B cell (primary cell): ENCODE data around the gene NOS3. TPM values are rescaled to one million over a fixed set of nuclear protein-coding genes. Genes with fewer than 3 reads are reported as not detected.

Source experiments
- ATAC-seq: fragments of 200-7000 bp; cut with Tn5 transposase; one replicate; pipeline ENCODE4 v1.10.0; 2021; ENCODE audit warnings: low read depth, mild to moderate bottlenecking, moderate number of reproducible peaks, moderate library complexity
- CTCF ChIA-PET: fragments of 350-600 bp; sonication (Branson Sonifier 250); formaldehyde crosslinking; loops from one replicate; lab custom pipeline; 2021; ENCODE audit warnings: antibody characterized with exemption, inconsistent platforms; lab: Charles Lee
- POLR2A ChIA-PET: fragments of 350-600 bp; sonication (Branson Sonifier 250); formaldehyde crosslinking; loops from one replicate; lab custom pipeline; 2021; ENCODE audit warnings: antibody characterized with exemption; lab: Charles Lee
- DNase-seq: peaks from one replicate; pipeline ENCODE4 v3.0.0; 2013
- H2AFZ ChIP-seq: 2 replicates; pipeline ENCODE4 v1.6.1; 2012; ENCODE audit warnings: mild to moderate bottlenecking, low read depth, low read length; ENCODE audit not compliant: insufficient read depth, poor library complexity, severe bottlenecking
- H3K27ac ChIP-seq, 2 donors: 1 replicate in 1 of 2; 2 replicates in 1 of 2; pipeline ENCODE4 v1.5.1; 2012 to 2013; ENCODE audit warnings: low read length in 2 of 2, mild to moderate bottlenecking in 2 of 2, moderate library complexity in 1 of 2
- H3K27me3 ChIP-seq, 4 experiments: fragments of 200-600 bp in 1 of 4; sonication (generic) in 1 of 4; replicated peaks in 1 of 4; 1 replicate in 2 of 4; 2 replicates in 2 of 4; pipeline versions ENCODE4 v1.6.1 to v1.7.0; 2013 to 2016; ENCODE audit warnings: low read length in 3 of 4, mild to moderate bottlenecking in 2 of 4, mixed read lengths in 1 of 4, moderate library complexity in 1 of 4; ENCODE audit not compliant: insufficient read depth in 4 of 4, control insufficient read depth in 3 of 4; ENCODE audit errors: control extremely low read depth in 1 of 4
- H3K36me3 ChIP-seq, 2 experiments: replicated peaks in 1 of 2; 1 replicate in 1 of 2; 2 replicates in 1 of 2; pipeline versions ENCODE4 v1.6.1 to v1.7.1; 2013; ENCODE audit warnings: low read length in 1 of 2; ENCODE audit not compliant: insufficient read depth in 2 of 2, control insufficient read depth in 1 of 2; ENCODE audit errors: control extremely low read depth in 1 of 2, extremely low read depth in 1 of 2
- H3K4me1 ChIP-seq, 2 donors: fragments of 200-600 bp in 1 of 2; sonication (generic) in 1 of 2; 1 replicate in 1 of 2; 2 replicates in 1 of 2; pipeline versions ENCODE4 v1.5.1 to v1.6.1; 2013 to 2017; ENCODE audit warnings: low read length in 2 of 2; ENCODE audit not compliant: control insufficient read depth in 2 of 2, insufficient read depth in 2 of 2
- H3K4me2 ChIP-seq: replicated peaks from 2 replicates; pipeline ENCODE3; 2012; ENCODE audit warnings: mild to moderate bottlenecking, low read depth, low read length; ENCODE audit not compliant: poor library complexity, severe bottlenecking
- H3K4me3 ChIP-seq, 5 experiments: fragments of 200-600 bp in 1 of 5; sonication (generic) in 1 of 5; 1 replicate in 3 of 5; 2 replicates in 2 of 5; pipeline versions ENCODE4 v1.5.1 to v1.7.0; 2011 to 2016; ENCODE audit warnings: low read length in 4 of 5, mild to moderate bottlenecking in 4 of 5, low read depth in 2 of 5, control low read depth in 1 of 5, moderate library complexity in 1 of 5; ENCODE audit not compliant: insufficient read depth in 1 of 5; ENCODE audit errors: control extremely low read depth in 1 of 5, extremely low read depth in 1 of 5
- H3K79me2 ChIP-seq: fragments of 200-600 bp; sonication (generic); one replicate; pipeline ENCODE4 v1.6.0; 2016; ENCODE audit warnings: low read length; ENCODE audit not compliant: control insufficient read depth, insufficient read depth
- H3K9ac ChIP-seq: fragments of 200-600 bp; sonication (generic); 2 replicates; pipeline ENCODE4 v1.6.1; 2017; ENCODE audit warnings: mild to moderate bottlenecking, low read length, moderate library complexity
- H3K9me3 ChIP-seq, 3 donors: one replicate each; pipeline versions ENCODE4 v1.6.1 to v1.7.1; 2013; ENCODE audit warnings: low read length in 2 of 3; ENCODE audit not compliant: control insufficient read depth in 2 of 3, insufficient read depth in 1 of 3; ENCODE audit errors: control extremely low read depth in 1 of 3
- H4K20me1 ChIP-seq: 2 replicates; pipeline ENCODE4 v1.6.0; 2012; ENCODE audit warnings: mild to moderate bottlenecking, low read length; ENCODE audit not compliant: insufficient read depth, control insufficient read depth, poor library complexity, severe bottlenecking
- H3K27ac Mint-ChIP-seq: one replicate; pipeline ENCODE4 v1.8.0; 2021; ENCODE audit warnings: mixed read lengths
- H3K27me3 Mint-ChIP-seq: one replicate; pipeline ENCODE4 v1.8.0; 2021; ENCODE audit warnings: mixed read lengths
- H3K4me1 Mint-ChIP-seq: one replicate; pipeline ENCODE4 v1.8.0; 2021; ENCODE audit warnings: mixed read lengths
- H3K4me3 Mint-ChIP-seq: one replicate; pipeline ENCODE4 v1.8.0; 2021; ENCODE audit warnings: mixed read lengths
- H3K9me3 Mint-ChIP-seq: one replicate; pipeline ENCODE4 v1.8.0; 2022; ENCODE audit warnings: mixed read lengths; ENCODE audit not compliant: insufficient read depth
- EZH2 ChIP-seq: IDR thresholded peaks from 2 replicates; pipeline ENCODE4 v1.6.1; 2012; ENCODE audit warnings: borderline replicate concordance, low read depth, mild to moderate bottlenecking, moderate library complexity, low read length; ENCODE audit not compliant: insufficient read depth, poor library complexity, severe bottlenecking
- WGBS: methylation state at CpG from one replicate; pipeline ENCODE4 v1.1.5; 2013; ENCODE audit warnings: missing lambda C conversion rate; ENCODE audit not compliant: insufficient coverage; 5-methylcytosine and 5-hydroxymethylcytosine counted together
- intact Hi-C: fragments of 100-400 bp; cut with micrococcal nuclease; formaldehyde crosslinking; loops from one replicate; pipeline ENCODE4 v1.10.0; 2022
- polyA plus RNA-seq: library from polyadenylated mRNA; depleted of rRNA; stranded (reverse); fragments of >200 nt; gene quantifications from 2 replicates; pipeline ENCODE4 v1.2.3, GENCODE V29; 2012
- total RNA-seq, 2 donors: library from RNA; stranded (reverse); fragments of 120-200 nt in 1 of 2; gene quantifications; 1 replicate in 1 of 2; 2 replicates in 1 of 2; pipeline versions ENCODE4 v1.2.3 to v1.2.4, GENCODE V29; 2013 to 2022
- TF ChIP-seq, protein P1 (sequence below): fragments of 200-600 bp; IDR thresholded peaks from one replicate; pipeline ENCODE4 v1.8.0; 2022; ENCODE audit warnings: antibody characterized with exemption, mild to moderate bottlenecking

The NOS3 gene
- total and polyA plus RNA-seq, 2 donors (not counting 1 experiment from before 2014, with no cell fraction given): 0.39 to 0.54 TPM

DNA sequence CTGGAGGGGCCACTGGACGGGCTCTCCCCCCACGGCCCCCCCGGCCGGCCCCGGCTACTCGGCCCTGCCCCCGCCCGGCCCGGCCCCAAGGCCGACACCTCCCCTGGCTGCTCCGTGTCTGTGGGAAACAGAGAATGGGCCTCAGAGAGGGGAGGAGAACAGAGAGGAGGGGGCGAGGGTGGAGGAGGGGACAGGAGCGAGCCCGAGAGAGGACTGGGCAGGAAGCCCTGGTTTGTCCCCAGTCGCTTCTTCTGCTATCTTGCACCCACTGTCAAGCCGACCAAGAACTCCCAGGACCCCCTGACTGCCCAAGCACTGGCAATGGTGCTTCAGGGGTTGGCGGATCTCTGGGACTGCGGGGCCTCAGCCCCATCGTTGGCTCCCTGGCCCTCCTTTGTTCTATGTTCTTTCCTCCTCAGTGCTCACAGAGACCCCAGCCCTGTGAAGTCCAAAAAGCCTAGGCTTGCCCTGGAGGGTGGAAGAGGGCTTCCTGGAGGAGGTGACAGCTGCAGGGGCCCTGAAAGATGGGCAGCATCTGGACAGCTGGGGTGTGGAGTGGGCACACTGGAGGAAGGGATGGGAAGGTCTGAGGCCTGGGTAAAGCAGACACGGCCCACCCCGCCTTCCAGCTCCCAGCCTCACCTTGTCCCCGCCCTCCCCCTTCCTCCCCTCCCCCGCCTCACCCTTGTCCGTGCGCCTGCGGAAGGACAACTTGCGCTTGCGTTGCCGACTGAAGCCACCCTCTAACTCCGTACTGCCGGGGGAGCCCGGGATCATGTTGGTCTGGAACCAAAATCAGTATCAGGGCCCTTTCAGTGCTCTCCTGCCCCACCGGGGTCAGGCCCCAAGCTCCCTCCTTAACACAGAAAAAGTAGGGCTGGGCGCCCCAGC is 42.8 kb upstream of the NOS3 start:
- no peak for TF ChIP-seq EZH2
- TF ChIP-seq, protein P1, sequence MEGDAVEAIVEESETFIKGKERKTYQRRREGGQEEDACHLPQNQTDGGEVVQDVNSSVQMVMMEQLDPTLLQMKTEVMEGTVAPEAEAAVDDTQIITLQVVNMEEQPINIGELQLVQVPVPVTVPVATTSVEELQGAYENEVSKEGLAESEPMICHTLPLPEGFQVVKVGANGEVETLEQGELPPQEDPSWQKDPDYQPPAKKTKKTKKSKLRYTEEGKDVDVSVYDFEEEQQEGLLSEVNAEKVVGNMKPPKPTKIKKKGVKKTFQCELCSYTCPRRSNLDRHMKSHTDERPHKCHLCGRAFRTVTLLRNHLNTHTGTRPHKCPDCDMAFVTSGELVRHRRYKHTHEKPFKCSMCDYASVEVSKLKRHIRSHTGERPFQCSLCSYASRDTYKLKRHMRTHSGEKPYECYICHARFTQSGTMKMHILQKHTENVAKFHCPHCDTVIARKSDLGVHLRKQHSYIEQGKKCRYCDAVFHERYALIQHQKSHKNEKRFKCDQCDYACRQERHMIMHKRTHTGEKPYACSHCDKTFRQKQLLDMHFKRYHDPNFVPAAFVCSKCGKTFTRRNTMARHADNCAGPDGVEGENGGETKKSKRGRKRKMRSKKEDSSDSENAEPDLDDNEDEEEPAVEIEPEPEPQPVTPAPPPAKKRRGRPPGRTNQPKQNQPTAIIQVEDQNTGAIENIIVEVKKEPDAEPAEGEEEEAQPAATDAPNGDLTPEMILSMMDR: no peak
- CTCF ChIA-PET: no interaction called here
- Histone ChIP-seq H3K4me3 (no peak overlapping the region), H3K9me3 (no peaks in the 10 kb centered on the region), H2AFZ (no peak overlapping the region), H4K20me1 (no peaks in the 10 kb centered on the region), H3K79me2 (no peaks in the 10 kb centered on the region), H3K36me3 (no peaks in the 10 kb centered on the region), H3K27me3 (peaks cover 0 to 2% (median 0%) of the 10 kb centered on the region in 4 experiments), H3K9ac (no peak overlapping the region), H3K4me2 (no peak overlapping the region), H3K4me1 (no peaks in the 10 kb centered on the region), H3K27ac (no peak overlapping the region)
- no peak for DNase-seq
- intact Hi-C loops: no loop called here
- no peak overlapping the region for H3K27ac Mint-ChIP-seq
- H3K9me3 Mint-ChIP-seq: no peaks in the 10 kb centered on the region
- 47% methylated on average over 24 of the region's 34 CpGs for WGBS
- H3K27me3 Mint-ChIP-seq: peaks cover 14% of the 10 kb centered on the region
- POLR2A ChIA-PET: no interaction called here
- H3K4me1 Mint-ChIP-seq: no peaks in the 10 kb centered on the region
- no peak for ATAC-seq
- H3K4me3 Mint-ChIP-seq: no peak overlapping the region

DNA sequence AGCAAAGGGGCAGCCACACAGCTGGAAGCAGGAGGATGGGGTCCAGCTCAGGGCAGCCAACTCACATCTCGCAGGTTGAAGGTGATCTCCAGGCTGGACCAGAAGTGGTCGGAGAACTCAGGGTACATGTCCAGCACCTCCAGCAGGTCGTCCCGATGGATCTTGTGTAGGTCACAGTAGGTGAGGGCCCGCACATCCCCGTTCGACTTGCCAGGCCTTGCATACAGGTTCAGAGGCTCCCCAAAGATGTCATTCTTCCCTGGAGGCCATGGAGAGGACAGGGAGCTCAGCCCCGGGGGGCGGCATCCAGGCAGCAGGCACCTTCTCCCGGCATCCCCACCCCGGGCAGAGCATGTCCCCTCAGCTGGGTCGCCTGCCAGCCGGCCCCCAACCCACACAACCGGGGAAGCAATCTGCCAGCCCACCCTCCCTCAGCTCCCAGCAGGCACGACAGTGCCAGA is 42.0 kb upstream of the NOS3 start:
- no peaks in the 10 kb centered on the region for H3K4me1 Mint-ChIP-seq
- intact Hi-C loops: no loop called here
- no peak overlapping the region for H3K9ac ChIP-seq
- TF ChIP-seq, protein P1: no peak
- no peak for TF ChIP-seq EZH2
- no peaks in the 10 kb centered on the region for H4K20me1 ChIP-seq
- peaks cover 0 to 2% (median 0%) of the 10 kb centered on the region in 4 experiments for H3K27me3 ChIP-seq
- no peak overlapping the region for H3K4me3 ChIP-seq
- no peaks in the 10 kb centered on the region for H3K9me3 Mint-ChIP-seq
- H3K4me1 ChIP-seq: no peaks in the 10 kb centered on the region
- ATAC-seq: no peak
- WGBS: 78% methylated on average over 15 of the region's 15 CpGs
- no peak overlapping the region for H3K4me3 Mint-ChIP-seq
- H3K27ac Mint-ChIP-seq: no peak overlapping the region
- H2AFZ ChIP-seq: no peak overlapping the region
- H3K27ac ChIP-seq: no peak overlapping the region
- H3K36me3 ChIP-seq: no peaks in the 10 kb centered on the region
- H3K9me3 ChIP-seq: no peaks in the 10 kb centered on the region
- ChIA-PET POLR2A (no interaction called here), CTCF (no interaction called here)
- DNase-seq: no peak
- H3K79me2 ChIP-seq: no peaks in the 10 kb centered on the region
- H3K27me3 Mint-ChIP-seq: peaks cover 22% of the 10 kb centered on the region
- H3K4me2 ChIP-seq: no peak overlapping the region
